ENCODE data around the gene ABRACL.

DNA sequence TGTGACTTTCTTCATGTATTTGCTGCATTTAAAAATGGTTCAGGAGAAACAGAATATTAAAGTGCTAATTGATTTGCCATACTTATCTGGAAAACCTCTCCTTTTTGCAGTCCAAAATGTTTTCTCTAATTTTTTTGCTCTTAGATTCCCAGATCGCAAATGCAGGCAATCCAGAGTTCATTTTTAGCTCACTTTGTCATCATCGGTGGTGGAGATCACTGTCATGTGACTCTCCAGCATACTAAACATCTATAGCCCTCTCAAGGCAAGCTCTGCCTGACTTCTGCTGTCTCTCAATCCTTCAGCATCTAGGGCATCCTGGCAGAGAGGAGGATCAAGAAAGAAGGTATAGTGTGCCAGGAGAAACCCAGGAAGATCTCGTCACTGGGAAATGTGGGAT lies 24.8 kb downstream of the ABRACL start:
- TF ChIP-seq, protein P1, sequence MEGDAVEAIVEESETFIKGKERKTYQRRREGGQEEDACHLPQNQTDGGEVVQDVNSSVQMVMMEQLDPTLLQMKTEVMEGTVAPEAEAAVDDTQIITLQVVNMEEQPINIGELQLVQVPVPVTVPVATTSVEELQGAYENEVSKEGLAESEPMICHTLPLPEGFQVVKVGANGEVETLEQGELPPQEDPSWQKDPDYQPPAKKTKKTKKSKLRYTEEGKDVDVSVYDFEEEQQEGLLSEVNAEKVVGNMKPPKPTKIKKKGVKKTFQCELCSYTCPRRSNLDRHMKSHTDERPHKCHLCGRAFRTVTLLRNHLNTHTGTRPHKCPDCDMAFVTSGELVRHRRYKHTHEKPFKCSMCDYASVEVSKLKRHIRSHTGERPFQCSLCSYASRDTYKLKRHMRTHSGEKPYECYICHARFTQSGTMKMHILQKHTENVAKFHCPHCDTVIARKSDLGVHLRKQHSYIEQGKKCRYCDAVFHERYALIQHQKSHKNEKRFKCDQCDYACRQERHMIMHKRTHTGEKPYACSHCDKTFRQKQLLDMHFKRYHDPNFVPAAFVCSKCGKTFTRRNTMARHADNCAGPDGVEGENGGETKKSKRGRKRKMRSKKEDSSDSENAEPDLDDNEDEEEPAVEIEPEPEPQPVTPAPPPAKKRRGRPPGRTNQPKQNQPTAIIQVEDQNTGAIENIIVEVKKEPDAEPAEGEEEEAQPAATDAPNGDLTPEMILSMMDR (IDR thresholded peaks at IDR 0.05), result no peak
- TF ChIP-seq POLR2A (IDR thresholded peaks at IDR 0.05), result no peak
